Epidermal melanocyte (primary cell): ENCODE results near the gene ARFRP1.

Experiments
- DNase-seq: peaks from one replicate; pipeline ENCODE4 v3.0.0; 2011; ENCODE audit warnings: low spot score; ENCODE audit not compliant: insufficient read length

ARFRP1 gene

DNA sequence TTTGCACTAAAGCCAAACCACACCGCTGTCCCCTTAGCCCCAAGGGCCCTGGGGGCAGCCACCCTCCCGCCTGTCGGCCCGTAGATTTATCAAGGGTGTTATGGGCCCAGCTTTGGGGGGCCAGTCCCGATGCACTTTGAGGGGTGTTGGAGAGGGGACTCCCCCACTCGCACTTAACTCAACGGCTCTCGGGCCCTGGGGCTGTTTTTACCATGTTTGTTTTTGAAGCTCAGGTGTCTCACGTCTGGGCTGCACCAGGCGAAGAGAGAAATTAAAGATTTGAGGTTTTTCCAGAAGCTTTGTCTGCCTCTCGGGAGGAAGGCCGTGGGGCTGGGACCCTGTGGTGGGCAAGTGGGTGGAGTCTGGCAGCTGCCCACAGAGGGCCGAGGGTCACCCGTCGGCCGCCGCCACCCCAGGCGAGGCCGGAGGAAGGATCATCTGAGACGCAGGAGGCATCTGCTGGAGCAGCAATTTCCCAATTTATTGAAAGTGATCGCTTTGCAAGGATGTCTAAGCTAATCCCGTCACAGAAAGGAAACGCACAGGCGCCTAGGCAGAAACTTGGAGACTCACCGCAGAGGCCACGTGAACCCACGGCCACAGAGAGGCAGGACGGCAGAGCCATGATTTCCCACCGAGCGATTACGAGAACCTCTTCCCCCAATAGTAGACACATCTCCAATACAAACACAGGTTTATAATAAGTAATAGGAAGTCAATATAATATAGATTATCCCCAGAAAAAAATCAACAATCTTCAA, 35.6 kb upstream of the ARFRP1 start:
- DNase-seq, result no peak

DNA sequence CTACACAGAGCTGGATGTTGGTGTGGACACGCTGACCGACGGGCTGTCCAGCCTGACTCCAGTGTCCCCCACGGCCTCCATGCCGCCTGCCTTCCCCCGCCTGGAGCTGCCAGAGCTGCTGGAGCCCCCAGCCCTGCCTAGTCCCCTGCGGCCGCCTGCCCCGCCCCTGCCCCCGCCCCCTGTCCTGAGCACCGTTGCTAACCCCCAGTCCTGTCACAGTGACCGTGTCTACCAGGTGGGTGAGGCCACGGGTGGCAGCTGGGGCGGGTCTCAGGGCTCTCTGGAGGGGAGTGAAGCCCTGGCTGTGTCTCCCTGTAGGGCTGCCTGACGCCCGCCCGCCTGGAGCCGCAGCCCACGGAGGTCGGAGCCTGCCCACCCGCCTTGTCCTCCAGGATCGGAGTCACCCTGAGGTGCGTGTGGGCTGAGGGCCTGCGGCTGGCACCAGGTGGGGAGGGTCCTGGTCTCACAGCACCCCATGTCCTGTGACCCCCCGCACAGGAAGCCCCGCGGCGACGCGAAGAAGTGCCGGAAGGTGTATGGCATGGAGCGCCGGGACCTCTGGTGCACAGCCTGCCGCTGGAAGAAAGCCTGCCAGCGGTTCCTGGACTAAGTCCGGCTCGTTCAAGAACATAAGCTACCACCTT, 34.7 kb upstream of the ARFRP1 start:
- no peak for DNase-seq

DNA sequence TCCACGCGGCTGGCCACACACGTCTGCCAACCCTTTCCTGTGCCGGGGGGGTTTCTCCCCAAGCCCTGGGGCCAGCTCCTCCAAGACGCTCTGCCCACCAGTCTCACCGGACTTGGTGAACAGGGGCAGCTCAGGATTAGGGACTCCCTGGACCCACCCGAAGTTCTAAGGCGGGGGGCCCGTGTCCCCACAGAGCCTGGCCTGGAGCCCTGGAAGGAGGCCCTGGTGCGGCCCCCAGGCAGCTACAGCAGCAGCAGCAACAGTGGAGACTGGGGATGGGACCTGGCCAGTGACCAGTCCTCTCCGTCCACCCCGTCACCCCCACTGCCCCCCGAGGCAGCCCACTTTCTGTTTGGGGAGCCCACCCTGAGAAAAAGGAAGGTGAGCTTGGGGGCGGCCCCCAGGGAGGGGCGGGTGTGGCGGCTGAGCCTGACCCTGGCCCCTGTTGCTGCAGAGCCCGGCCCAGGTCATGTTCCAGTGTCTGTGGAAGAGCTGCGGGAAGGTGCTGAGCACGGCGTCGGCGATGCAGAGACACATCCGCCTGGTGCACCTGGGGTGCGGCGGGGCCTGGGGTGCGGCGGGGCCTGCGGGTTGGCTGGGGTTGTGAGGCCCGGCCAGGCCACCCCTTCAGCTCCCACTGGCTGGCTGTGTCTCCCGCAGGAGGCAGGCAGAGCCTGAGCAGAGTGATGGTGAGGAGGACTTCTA, 34.1 kb upstream of the ARFRP1 start:
- DNase-seq, result no peak

DNA sequence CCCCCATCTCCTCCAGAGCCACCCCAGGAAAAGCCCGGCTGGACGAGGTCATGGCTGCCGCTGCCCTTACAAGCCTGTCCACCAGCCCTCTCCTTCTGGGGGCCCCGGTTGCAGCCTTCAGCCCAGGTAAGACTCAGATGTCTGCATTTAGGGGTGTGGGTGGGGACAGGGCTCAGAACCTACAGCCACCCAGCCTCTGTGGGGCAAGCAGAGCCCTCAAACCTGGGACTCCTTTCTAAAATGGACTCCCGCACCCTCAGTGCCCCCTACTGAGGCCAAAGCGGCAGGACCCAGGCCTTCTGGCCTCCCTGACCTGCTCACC, 33.5 kb upstream of the ARFRP1 start:
- DNase-seq, result no peak

DNA sequence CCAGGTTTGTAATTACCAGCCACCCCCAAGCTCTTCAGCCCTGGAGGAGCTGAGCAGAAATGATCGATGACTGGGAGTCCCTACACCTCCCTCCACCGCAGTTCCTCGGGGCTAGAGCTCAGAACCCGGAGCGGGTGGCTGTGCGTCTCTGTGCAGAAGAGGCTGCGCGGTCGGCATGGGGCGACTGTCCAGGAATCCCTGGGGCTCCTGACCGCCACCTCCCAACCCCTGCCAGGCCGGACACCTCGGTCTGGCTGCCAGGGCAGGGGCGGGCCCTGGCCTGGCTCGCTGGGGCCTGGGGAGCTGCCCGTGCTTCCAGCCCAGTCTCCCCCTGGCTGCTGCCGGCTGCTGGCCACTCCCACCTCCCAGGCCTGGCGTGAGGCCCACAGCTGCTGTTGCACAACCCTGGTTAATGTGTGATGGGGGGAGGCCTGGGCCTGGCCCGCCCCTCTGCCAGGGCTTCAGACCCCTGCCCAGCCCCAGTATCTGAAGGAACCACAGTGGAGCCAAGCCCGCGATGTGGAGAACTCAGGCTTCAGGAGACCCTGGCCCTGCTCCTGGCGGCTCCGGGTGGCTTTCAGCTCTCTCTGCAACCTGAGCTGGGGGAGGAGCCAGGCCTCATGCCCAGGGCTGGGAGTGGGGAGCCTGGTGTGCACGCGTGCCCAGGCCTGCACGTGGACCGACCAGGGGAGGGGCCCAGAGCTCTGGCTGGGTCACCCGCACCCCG, 33.0 kb upstream of the ARFRP1 start:
- peak; percentile 99 for DNase-seq

DNA sequence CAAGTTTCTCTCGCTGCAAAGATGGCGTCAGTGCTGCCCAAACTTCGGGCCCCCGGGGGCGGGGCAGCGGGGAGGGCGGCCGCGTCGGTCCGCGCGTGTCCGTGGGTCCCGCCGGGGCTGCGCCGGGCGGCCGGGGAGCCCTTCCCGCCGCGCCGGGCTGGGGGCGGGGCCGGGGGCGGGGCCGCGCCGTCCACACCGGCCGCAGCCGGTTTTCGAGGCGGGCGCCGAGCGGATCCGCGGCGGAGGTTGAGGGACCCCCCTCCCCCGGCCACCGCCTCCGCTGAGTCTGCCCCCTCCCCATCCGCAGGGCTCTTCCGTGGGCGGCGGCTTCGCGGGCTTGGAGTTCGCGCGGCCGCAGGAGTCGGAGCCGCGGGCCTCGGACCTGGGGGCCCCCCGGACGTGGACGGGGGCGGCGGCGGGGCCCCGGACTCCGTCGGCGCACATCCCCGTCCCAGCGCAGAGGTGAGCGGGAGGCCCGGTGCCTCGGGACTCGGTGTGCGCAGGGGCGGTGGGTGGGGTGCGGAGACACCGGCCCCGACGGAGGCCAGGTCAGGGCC, 32.4 kb upstream of the ARFRP1 start:
- DNase-seq, result peak; percentile 64

DNA sequence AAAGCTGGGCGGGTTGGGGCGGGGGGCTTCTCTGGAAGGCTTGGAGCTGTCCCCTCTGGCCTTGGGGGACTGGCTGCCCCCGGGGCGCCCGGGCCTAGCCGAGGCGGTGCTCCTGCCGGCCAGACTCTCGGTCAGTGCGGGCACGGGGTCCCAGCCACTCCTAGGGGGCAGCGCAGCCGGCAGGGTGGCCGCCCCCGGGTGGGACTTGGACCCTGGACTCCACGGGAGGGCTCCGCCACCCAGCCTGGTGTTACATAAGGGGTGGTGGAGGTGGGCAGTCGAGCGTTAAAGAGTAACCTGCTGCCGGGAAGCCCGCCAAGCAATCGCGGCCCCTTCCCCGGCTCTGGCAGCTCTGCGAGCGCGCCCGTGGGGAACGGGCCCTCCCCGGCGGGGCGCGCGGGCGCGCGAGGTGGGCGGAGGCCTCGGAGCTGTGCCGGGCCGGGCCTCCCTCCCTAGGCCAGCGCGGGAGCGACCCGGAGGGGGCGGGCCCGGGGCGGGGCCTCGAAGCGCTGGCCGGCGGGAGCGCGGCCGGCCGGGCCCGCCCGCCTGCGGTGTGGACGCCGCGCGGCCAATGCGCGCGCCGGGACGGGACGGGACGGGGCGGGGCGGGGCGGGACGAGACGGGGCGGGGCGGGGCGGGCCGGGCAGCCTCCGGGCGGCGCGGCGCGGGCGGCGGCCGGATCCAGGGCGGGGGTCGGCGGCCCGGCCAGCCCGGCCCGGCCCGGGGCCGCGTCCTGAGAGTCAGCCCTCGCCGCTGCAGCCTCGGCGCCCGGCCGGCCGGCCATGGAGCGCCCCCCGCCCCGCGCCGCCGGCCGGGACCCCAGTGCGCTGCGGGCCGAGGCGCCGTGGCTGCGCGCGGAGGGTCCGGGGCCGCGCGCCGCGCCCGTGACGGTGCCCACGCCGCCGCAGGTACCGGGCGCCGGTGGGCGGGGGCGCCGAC, 31.6 kb upstream of the ARFRP1 start, which contains the start of gene SLC2A4RG:
Gene SLC2A4RG, plus strand, starts transcription at position 647 of the 940 bp plus-strand sequence. Its CDS starts 137 bp downstream, at position 784.
- DNase-seq, result peak; percentile 98

DNA sequence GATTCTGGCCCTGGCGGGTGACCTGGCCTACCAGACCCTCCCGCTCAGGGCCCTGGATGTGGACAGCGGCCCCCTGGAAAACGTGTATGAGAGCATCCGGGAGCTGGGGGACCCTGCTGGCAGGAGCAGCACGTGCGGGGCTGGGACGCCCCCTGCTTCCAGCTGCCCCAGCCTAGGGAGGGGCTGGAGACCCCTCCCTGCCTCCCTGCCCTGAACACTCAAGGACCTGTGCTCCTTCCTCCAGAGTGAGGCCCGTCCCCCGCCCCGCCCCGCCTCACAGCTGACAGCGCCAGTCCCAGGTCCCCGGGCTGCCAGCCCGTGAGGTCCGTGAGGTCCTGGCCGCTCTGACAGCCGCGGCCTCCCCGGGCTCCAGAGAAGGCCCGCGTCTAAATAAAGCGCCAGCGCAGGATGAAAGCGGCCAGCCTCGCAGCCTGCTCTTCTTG, 30.9 kb upstream of the ARFRP1 start:
- DNase-seq, result no peak

DNA sequence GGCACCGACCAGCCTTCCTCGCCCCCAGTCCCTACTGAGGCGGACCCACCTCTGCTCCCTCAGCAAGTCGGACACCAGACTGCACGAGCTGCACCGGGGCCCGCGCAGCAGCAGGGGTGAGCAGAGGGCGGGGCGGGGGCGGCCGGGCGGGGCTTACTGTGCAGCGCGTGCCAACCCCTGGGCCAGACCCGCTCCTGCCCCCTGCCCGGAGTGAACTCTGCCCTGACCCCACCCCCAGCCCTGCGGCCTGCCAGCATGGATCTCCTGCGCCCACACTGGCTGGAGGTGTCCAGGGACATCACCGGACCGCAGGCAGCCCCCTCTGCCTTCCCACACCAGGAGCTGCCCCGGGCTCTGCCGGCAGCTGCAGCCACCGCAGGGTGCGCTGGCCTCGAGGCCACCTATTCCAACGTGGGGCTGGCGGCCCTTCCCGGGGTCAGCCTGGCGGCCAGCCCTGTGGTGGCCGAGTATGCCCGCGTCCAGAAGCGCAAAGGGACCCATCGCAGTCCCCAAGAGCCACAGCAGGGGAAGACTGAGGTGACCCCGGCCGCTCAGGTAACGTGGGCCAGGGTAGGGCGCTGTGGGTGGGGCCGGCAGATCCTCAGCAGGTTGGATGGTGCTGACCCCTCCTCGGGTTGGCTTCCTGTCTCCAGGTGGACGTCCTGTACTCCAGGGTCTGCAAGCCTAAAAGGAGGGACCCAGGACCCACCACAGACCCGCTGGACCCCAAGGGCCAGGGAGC, 30.3 kb upstream of the ARFRP1 start:
- DNase-seq, result no peak

DNA sequence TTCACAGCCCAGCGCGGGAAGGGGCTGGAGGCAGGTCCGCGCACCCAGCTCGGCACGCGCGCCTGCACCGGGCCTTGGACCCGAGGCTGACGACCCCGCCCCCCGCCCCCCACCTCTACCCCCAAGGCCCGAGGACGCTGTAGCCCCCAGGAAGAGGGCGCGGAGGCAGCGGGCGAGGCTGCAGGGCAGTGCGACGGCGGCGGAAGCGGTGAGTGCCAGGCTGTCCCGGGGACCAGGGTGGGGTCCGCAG, 29.8 kb upstream of the ARFRP1 start:
- DNase-seq, result no peak

DNA sequence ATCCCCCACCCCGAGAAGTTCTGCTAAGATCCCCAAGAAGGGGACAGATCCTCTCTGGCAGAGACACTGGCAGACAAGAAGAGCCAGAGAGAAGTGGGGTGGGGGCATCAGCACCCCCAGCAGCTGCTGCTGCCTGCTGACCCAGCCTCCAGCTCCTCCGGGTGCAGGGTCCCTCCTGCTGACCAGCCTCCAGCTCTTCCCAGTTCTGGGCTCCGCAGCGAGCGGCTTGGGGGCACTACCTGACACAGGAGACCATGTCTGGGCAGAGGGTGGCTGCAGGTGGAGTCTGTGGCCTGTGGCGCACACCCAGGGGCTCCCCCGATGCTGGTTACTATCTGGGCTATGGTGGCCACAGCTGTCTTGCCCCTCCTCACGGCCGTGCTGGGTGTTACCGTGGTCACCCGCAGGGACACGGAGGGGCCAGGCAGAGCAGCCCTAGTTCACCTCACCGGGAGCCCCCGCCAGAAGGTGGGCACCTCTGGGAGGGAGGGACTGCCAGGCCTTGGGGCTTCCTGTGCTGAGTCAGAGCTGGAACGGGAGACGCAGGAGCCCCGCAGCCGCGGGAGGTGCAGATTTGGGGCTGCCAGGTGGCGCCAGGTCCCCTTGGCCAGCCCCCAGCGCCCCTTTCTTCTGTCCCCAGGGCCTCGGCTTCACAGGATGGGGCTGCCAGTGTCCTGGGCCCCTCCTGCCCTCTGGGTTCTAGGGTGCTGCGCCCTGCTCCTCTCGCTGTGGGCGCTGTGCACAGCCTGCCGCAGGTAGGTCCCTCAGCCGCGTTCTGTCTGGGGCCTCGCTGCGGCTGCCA, 29.3 kb upstream of the ARFRP1 start:
- no peak for DNase-seq

DNA sequence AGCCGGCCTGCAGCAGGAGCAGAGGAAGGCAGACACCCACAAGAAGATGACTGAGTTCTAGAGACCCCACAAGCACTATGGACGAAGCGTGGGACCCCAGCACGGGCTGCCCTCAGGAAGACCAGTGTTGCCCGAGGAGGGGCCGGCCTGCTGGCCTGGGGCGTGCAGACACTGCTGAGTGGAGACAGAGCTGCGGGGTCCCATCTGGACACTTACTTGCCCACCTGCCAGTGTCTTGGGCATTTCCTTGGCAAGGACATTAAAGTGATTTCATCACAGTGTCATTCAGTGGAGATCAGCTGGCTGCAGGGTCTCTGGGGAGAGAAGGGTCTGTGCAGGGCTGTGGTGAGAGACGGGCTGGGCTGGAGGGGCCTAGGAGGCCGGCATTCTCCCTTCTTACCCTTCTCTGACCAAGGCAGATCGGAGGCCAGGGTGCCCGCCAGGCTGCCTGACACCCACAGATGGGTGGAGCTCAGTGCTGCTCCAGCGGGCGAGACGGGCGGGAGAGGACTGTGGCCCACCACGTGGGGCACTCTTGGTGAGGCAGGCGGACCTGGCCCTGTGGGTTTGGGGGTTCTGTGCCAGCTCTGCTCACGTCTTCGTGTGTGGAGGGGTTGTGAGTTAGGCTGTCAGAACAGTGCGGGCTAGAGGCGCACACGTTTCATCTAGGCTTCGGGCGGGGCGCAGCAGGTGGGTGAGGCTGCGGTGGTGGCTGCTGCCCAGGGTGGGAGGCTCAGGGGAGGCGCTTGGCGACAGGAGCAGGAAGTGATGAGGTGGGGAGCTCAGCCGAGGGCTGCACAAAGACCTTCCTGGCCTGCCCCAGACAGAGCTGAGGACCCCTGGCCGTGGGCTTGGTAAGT, 28.3 kb upstream of the ARFRP1 start, which contains the start of gene LIME1:
Gene LIME1, plus strand, starts transcription at position 806 of the 860 bp plus-strand sequence. CDS start 886 bp downstream, outside the sequence.
- no peak for DNase-seq

DNA sequence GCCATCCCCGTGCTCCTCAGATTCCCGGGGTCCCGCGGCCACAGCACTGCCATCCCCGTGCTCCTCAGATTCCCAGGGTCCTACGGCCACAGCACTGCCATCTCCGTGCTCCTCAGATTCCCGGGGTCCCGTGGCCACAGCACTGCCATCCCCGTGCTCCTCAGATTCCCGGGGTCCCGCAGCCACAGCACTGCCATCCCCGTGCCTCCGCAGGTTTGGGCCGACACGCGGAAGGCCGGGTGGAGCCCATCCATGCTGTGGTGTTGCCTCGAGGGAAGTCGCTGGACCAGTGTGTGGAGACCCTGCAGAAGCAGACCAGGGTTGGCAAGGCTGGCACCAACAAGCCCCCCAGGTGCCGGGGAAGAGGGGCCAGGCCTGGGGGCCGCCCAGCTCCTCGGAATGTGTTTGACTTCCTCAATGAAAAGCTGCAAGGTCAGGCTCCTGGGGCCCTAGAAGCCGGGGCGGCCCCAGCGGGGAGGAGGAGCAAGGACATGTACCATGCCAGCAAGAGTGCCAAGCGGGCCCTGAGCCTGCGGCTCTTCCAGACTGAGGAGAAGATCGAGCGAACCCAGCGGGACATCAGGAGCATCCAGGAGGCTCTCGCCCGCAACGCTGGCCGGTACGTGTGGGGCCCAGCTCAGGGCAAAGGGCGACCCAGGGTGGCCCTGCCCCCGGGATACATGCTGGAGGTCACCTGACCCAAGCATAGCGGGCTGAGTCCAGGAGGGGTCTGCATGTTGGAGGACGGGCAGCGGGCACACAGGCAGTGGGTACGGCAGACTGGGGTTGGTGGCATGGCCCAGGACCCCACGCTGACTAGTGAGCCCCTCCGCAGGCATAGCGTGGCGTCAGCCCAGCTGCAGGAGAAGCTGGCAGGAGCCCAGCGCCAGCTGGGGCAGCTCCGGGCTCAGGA, 27.4 kb upstream of the ARFRP1 start:
- DNase-seq, result no peak

DNA sequence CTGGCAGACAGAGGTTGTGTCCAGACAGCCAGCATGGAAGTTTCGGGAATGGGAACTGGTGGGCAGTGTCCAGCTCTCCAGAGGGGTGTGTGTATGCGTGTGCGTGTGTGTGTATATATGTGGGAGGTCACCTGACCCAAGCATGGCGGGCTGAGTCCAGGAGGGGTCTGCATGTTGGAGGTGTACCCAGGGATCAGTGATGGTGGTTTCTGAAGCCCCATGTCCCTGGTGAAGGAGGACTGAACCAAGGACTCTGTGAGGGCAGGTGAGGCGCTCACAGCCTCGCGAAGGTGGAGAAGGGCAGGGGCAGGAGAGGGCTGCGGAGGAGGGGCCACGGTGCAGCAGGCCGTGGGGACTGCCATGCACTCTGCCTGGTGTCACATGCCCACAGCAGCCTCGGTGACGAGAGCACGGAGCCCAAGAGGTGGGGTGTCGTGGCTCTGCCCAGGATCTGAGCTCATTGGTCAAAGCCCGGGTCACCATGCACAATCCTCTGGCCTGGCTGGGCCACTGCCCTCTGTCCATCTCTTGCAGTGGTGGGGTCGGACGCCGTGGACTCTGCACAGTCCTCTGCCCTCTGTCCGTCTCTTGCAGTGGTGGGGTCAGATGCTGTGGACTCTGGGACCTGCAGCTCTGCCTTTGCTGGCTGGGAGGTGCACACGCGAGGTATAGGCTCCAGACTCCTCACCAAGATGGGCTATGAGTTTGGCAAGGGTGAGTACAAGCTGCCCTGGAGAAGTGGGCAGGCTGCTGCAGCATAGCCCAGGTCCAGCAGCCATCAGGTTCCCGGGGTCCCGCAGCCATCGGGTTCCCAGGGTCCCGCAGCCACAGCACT, 26.6 kb upstream of the ARFRP1 start:
- no peak for DNase-seq

DNA sequence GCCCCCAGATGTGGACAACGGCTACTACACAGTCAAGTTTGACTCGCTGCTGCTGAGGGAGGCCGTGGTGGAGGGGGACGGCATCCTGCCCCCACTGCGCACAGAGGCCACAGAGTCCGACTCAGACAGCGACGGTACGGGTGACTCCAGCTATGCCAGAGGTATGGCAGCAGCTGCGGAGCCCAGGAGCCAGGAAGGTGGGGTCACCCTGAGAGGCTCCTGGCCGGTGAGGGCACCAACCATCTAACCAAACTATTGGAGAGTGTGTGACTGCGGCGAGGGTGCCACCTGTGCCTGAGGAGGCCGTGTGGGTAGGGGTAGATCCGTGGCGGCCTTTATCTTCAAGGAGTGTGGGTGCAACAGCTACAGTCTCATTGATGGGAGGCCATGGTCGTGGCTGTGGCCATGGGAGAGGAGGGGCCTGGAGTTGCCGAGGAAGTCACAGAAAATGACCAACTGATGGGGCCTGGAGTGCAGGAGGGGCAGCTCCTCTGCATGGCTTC, 25.9 kb upstream of the ARFRP1 start:
- no peak for DNase-seq

DNA sequence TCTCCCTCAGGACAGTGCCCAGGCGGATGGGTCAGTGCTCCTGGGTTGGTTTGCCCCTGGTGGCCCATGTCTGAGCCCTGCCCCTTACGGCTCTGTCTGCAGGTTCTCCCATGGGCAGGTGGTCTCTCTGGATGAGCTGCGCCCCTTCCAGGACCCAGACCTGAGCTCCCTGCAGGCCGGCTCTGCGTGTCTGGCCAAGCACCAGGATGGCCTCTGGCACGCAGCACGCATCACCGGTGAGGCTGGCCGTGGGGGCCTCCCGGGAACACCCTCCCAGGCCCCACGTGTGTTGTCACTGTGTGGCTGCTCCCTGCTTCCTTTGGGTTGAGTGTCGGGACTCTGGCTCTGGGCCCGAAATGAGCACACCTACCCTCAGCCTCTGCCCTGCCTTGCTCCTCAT, 25.3 kb upstream of the ARFRP1 start:
- no peak for DNase-seq
